GM13977 (cell line): ENCODE data around the gene LILRB2.
"Not testable (repeated sequence)": the region's sequence is repeated elsewhere in the genome, so short reads cannot be mapped to it uniquely, and the experiment has no call there.

Experiments
- DNase-seq: peaks from one replicate; pipeline ENCODE4 v3.0.0; 2012; ENCODE audit warnings: low spot score
- in situ Hi-C: fragments of 300-500 bp; cut with MboI; formaldehyde crosslinking; loops from one replicate; pipeline ENCODE4 v1.12.0; 2022; ENCODE audit warnings: low sequenced_read_pairs, low pct_unique_long_range_greater_than_20kb, mixed read lengths, inconsistent platforms; ENCODE audit not compliant: unreplicated experiment
- TF ChIP-seq, protein P1 (sequence below): IDR thresholded peaks from 2 replicates; pipeline ENCODE4 v1.5.1; 2012; ENCODE audit warnings: mild to moderate bottlenecking, control low read depth; ENCODE audit not compliant: insufficient read depth; ENCODE audit errors: extremely low read depth, missing control alignments

Gene LILRB2

DNA sequence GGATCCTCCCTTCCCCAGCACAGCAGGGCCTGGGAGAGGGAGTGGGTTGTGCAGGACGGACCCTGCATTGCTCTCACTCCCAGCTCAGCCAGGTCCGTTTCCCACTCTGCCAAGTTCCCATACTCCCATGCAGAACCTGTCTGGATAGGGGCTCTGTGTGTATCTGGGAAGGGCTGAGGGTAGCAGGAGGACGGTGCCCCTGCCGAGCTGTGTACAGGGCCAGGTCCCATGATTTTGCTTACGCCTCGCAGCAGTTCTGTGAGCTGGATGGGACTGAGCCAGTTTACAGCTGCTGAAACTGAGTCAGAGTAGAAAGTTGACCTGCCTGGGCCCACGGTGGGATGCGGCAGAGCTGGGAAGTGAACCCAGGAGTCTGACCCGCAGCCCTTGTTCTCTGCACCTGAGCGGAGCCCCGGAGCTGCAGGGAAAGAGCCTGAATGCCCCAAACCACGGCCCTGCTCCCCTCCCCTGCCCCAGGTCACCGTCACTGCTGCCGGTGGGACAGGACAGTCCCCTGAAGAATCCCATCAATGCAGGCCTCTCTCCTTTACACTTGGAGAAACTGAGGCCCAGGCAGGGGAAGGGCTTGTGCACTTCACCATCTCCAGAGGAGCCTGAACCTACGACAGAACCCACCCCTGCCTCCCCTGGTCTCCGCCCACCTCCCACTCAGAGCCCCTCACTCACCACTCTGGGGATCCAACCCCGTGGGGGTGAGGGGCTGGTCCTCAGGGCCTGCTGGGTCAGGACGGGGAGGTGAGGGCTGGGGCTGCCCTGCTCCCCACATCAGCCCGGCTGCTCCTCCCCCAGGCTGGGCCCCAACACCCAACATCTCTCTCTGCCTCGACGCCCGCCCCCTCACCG, 27.3 kb downstream of the LILRB2 start:
- TF ChIP-seq, protein P1, sequence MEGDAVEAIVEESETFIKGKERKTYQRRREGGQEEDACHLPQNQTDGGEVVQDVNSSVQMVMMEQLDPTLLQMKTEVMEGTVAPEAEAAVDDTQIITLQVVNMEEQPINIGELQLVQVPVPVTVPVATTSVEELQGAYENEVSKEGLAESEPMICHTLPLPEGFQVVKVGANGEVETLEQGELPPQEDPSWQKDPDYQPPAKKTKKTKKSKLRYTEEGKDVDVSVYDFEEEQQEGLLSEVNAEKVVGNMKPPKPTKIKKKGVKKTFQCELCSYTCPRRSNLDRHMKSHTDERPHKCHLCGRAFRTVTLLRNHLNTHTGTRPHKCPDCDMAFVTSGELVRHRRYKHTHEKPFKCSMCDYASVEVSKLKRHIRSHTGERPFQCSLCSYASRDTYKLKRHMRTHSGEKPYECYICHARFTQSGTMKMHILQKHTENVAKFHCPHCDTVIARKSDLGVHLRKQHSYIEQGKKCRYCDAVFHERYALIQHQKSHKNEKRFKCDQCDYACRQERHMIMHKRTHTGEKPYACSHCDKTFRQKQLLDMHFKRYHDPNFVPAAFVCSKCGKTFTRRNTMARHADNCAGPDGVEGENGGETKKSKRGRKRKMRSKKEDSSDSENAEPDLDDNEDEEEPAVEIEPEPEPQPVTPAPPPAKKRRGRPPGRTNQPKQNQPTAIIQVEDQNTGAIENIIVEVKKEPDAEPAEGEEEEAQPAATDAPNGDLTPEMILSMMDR: no peak
- no peak for DNase-seq
- in situ Hi-C loops: no loop called here

DNA sequence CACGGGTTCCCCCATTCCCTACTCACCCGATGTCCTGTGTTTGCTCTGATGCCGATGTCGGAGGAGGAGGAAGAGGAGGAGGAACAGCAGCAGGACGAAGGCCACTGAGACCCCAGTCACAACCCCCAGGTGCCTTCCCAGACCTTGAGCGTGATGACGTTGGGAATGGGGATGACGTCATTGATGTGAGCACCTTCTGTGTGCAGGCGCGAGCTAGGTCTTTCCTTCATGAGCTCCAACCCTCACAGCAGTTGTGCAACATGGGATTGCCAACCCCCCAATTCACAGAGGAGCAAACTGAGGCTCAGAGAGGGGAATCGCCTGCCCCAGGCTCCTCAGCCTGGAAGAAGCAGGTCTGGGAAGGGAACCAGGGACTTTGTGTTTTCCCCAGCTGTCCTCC, 28.1 kb downstream of the LILRB2 start:
- in situ Hi-C loops: no loop called here
- no peak for DNase-seq
- TF ChIP-seq, protein P1: no peak

DNA sequence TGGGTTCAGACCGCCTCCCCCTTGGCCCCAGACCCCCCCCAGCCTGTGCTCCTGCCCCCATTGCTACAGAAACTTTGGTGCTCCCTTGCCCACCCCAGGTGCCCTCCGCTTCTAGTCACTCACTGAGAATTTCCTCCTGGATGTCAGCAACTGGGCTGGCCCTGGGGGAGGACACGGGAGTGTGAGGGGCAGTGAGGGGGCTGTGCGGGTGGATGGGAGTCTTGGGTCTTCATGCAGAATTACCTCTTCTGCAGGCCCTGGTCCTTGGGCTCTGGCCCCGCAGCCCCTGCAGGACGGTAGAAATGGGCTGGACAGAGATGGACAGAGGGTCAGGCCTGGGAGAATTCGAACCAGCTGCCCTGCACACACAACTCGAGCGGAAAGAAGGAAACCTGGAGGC, 28.7 kb downstream of the LILRB2 start:
- TF ChIP-seq, protein P1: no peak
- in situ Hi-C loops: no loop called here
- no peak for DNase-seq

DNA sequence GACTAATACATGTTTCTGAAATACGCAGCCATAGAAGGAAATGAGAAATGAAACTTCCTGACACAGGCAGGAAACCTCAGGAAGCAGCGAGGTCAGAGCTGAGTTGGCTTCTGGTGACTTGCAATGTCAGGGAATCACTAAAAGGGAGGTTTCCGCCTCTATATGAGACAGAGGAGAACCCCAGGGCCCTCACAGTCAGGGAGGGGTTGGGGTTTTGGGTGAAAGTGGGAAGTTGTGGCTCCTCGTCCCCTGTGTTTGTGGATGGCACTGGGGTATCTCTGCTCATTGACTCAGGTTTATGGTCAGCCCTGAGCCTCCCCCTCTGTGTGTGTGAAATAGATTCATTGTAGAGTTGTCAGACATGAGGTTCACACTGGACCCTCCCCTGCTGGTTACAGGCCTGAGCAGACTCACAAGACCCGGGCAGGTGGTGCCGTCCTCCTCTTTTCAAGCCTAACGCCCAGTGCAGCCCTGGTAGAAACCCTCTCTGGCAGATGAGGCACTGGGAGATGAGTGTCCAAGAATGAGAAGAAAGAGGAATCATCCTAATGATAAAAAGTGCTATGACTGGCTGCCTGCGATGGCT, 32.8 kb downstream of the LILRB2 start:
- DNase-seq: no peak
- in situ Hi-C loops: no loop called here
- TF ChIP-seq, protein P1: no peak

DNA sequence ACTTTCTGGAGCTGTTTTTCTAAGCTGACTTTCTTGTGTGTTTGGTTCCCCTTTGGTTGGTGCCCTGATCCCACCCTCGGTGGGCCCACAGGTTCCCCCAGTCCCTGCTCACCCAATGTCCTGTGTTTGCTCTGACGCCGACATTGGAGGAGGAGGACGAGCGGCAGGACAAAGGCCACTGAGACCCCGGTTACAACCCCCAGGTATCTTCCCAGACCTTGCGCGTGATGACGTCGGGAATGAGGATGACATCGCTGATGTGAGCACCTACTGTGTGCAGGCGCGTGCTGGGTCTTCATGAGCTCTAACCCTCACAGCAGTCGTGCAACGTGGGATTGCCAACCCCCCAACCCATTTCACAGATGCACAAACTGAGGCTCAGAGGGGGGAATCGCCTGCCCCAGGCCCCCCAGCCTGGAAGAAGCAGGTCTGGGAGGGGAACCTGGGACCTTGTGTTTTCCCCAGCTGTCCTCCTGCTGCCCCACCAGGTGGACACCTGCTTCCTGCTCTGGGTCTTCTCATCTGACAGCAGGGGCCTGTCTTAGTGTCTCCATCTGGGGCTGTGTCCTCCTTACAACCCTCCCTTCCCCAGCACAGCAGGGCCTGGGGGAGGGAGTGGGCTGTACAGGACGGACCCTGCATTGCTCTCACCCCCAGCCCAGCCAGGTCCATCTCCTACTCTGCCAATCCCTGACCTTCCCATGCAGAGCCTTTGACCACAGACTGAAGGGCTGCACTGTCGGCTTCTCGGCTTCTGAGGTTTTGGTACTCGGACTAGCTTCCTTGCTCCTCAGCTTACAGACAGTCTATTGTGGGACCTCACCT, 33.6 kb downstream of the LILRB2 start:
- no peak for DNase-seq
- in situ Hi-C loops: no loop called here
- TF ChIP-seq, protein P1: no peak

DNA sequence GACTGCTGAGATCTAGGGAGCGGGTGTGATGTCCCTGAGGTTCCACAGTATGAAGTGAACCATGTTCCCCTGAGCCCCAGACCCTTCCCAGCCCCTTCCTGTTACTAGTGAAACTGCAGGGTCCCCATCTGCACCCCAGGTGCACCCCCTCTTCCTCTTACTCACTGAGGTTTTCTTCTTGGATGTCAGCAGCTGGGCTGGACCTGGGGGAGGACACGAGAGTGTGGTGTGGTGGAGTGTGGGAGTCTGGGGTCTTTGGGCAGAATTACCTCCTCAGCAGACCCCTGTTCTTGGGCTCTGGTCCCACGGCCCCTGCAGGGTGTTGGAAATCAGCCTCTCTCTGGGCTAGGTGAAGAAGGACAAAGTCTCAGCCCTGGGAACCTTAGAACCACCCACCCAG, 35.0 kb downstream of the LILRB2 start:
- TF ChIP-seq, protein P1: no peak
- in situ Hi-C loops: no loop called here
- no peak for DNase-seq

DNA sequence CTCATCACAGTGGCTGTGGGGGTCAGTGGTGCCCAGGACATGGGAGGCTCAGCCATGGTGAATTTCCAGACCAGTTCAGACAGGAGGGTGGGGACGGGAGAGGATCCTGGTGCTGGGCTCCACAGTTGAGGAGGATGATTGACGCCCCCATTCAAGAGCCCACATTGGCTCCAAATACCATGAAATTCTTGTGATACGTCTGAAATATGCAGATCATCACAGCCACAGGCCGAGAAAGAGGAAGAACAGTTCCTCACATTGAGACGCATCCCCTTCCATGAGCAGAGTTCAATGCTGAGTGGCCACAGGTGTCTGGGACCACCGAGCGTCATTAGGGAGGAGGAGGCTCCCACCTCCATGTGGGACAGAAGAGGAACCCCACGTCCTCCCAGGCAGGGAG, 37.1 kb downstream of the LILRB2 start:
- in situ Hi-C loops, DNase-seq: not testable (repeated sequence)

DNA sequence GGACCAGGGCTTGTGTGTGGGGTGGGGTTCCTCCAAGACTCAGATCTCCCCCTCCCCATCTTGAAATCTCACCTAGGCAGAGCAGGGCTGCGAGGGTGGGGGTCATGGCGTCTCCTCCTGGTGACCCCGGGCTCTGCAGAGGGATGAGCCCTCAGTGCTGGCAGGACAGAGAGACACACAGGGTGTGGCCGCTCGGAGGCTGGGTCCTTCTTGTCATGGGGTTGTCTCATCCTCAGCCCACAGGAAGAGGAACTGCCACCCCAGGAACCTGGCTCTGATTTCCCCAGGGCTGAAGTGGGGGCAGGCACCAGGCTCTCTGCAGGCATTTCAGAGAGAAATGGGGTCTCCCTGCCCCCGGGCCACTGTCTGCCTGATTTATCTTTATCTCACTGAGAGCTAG, 38.3 kb downstream of the LILRB2 start, which contains the start of gene LILRA6:
LILRA6 (minus strand) TSS at position 145 of the 400 bp plus-strand sequence.
- DNase-seq, in situ Hi-C loops: not testable (repeated sequence)

DNA sequence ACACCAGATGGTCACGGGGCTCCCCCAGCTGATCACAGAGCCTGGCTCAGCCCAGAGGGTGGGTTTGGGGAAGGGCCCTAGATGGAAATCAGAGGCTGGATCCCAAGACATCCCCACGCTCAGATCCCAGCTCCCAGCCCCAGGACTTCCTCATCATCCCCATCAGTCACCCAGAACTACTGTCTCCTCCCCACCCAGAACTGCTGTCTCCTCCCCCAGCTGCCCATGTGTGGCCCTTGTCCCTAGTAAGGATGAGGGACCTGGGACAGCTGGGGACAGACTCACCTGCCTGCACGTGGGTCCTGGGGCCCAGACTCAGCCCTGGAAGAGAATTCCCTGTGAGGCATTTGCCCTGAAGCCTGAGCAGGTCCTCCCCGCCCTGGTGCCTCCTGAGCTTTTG, 38.7 kb downstream of the LILRB2 start:
- in situ Hi-C loops, DNase-seq: not testable (repeated sequence)
